Measurements from ENCODE around the gene B4GALNT1. TPM values are rescaled to one million over a fixed set of nuclear protein-coding genes. Genes with fewer than 3 reads are reported as not detected.

B4GALNT1 gene
- total RNA-seq, 4 donors from 2014 or later: 0.88 to 7.9 (median 2.2) TPM

GRCh38 chr12:57604992-57605810 lies 27.8 kb downstream of the B4GALNT1 start:
- intact Hi-C loops (cut with DNase I): no loop called here
- peak; percentile 50 to 58 for DNase-seq
- H3K36me3 ChIP-seq: peaks cover 8 to 17% of the 10 kb centered on the region in 2 donors
- TF ChIP-seq CTCF (IDR thresholded peaks at IDR 0.05) (no peak), POLR2A (IDR thresholded peaks at IDR 0.05) (peak in 1 of 2 donors; percentile 19)
- 24 to 26% methylated on average over 3 to 7 of the region's 25 CpGs for WGBS, 2 donors
- no peaks in the 10 kb centered on the region for H3K27me3 ChIP-seq
- peak overlapping the region; percentile 82 to 93 (median 89) for H3K27ac ChIP-seq
- peak overlapping the region; percentile 21 to 88 (median 85) for H3K4me3 ChIP-seq (replicated peaks in 1 of 3)
- no peaks in the 10 kb centered on the region for H3K9me3 ChIP-seq
- peaks cover 15 to 16% of the 10 kb centered on the region in 2 donors for H3K4me1 ChIP-seq

GRCh38 chr12:57604454-57604991 lies 28.5 kb downstream of the B4GALNT1 start, which contains the start of gene DTX3:
TSS of gene DTX3 (plus strand) at chr12:57604824. CDS start at chr12:57606518, 1,694 bp downstream.
- peak within 1 kb of the TSS; percentile 82 to 93 (median 89) for H3K27ac ChIP-seq
- TF ChIP-seq CTCF (IDR thresholded peaks at IDR 0.05) (no peak), POLR2A (IDR thresholded peaks at IDR 0.05) (no peak)
- intact Hi-C loops (cut with DNase I): no loop called here
- H3K9me3 ChIP-seq: no peaks in the 10 kb centered on the region
- peak within 1 kb of the TSS; percentile 21 to 88 (median 85) for H3K4me3 ChIP-seq (replicated peaks in 1 of 3)
- peaks cover 11 to 19% of the 10 kb centered on the region in 2 donors for H3K36me3 ChIP-seq
- WGBS, 2 donors: 1 to 2% methylated on average over 9 to 11 of the region's 36 CpGs
- no peaks in the 10 kb centered on the region for H3K27me3 ChIP-seq
- peaks cover 12 to 16% of the 10 kb centered on the region in 2 donors for H3K4me1 ChIP-seq
- peak; percentile 44 to 52 for DNase-seq

DNA sequence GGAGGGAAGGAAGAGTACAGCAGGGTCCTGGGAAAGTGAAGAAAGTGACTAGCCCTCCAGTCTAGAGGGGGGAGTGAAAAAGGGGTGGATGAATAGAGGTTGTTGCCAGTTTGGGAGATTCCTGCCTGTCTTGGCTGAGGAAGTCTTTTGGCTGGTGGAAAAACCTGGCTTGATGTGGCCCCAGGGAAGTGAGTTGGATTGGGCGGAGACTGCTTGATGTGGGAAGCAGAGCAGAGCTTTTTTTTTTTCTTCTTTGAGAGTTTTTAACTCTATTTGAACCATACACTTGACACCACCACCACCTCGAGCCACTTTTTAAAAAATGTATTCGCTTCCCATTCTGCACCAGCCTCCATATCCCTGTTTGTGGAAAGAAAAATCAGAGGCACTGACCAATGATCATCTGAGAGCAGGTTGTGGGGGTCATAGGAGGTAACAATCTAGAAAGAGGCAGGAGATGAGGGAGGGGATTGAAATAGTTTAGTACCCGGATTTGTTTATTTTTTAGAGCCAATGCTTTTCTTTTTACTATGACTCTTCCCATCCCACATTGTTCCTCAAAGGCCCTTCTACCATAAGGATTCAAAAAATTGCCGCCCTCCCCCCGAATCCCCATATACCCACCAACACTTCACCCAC lies 29.1 kb downstream of the B4GALNT1 start:
- Histone ChIP-seq H3K27me3 (no peaks in the 10 kb centered on the region), H3K4me3 (replicated peaks in 1 of 3) (peak overlapping the region; percentile 21 to 88 (median 85)), H3K27ac (peak overlapping the region; percentile 82 to 93 (median 89)), H3K4me1 (peaks cover 12 to 16% of the 10 kb centered on the region in 2 donors), H3K9me3 (no peaks in the 10 kb centered on the region), H3K36me3 (peaks cover 17 to 20% of the 10 kb centered on the region in 2 donors)
- peak; percentile 71 to 75 for DNase-seq
- 14 to 16% methylated on average over 6 of the region's 6 CpGs for WGBS, 2 donors
- TF ChIP-seq CTCF (IDR thresholded peaks at IDR 0.05) (no peak), POLR2A (IDR thresholded peaks at IDR 0.05) (no peak)
- intact Hi-C loops (cut with DNase I): no loop called here

- DNase-seq: no peak
- H3K4me3 ChIP-seq (replicated peaks in 1 of 3): no peak overlapping the region
- TF ChIP-seq POLR2A (IDR thresholded peaks at IDR 0.05): no peak
- TF ChIP-seq CTCF (IDR thresholded peaks at IDR 0.05): no peak
These were observed 29.7 kb downstream of the B4GALNT1 start for GRCh38 chr12:57603324-57603723.

More at GRCh38 chr12:57603324-57603723, 29.7 kb downstream of the B4GALNT1 start:
- no peaks in the 10 kb centered on the region for H3K9me3 ChIP-seq
- peak overlapping the region; percentile 12 to 89 (median 82) for H3K27ac ChIP-seq
- H3K4me1 ChIP-seq: peaks cover 12 to 16% of the 10 kb centered on the region in 2 donors
- WGBS, 2 donors: 55 to 79% methylated on average over 2 of the region's 2 CpGs
- no peaks in the 10 kb centered on the region for H3K27me3 ChIP-seq
- peaks cover 20 to 21% of the 10 kb centered on the region in 2 donors for H3K36me3 ChIP-seq
- intact Hi-C loops (cut with DNase I): no loop called here

All from thyroid gland (tissue), 4 donors.